ENCODE measurements around the gene TRMT10A. TPM values are rescaled to one million over a fixed set of nuclear protein-coding genes. Genes with fewer than 3 reads are reported as not detected.

TRMT10A gene
- total RNA-seq, 3 donors from 2014 or later (not counting 1 experiment from before 2014, with no cell fraction given) = 1.6 to 2.6 (median 2.2) TPM

DNA sequence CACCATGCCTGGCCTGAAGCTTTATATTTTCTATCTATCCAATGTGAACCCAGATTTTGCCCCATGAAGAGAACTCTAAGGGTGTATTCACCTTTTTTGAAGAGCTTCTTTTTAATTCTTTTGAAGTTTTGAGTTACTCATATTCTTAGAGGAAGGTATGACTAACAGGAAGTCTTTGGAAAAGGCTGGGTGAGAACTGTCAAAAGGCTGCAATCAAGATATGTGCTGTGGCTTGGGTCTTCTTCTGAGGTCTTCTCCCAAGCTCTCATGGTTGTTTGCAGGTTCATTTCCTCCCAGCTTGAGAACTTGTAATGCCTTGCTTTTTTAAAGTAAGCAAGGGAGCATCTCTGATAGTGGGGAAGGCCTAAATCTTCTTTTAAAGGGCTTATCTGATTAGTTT lies 56.1 kb downstream of the TRMT10A start:
- no peaks in the 10 kb centered on the region for H3K27me3 ChIP-seq (ENCODE audit: control insufficient read depth, insufficient read depth, low read length)
- Mint-ChIP-seq H3K36me3 (no peaks in the 10 kb centered on the region), H3K4me1 (peaks cover 8% of the 10 kb centered on the region in 2 donors), H3K27ac (no peak overlapping the region), H3K27me3 (ENCODE audit: low read depth in 2 of 2) (peaks cover 5 to 17% of the 10 kb centered on the region in 2 donors), H3K4me3 (no peak overlapping the region), H3K9me3 (peaks cover 0 to 4% of the 10 kb centered on the region in 2 donors)
- no peaks in the 10 kb centered on the region for H3K9me3 ChIP-seq (ENCODE audit: control insufficient read depth, insufficient read depth, low read length)
- intact Hi-C loops (cut with micrococcal nuclease) = no loop called here
- ATAC-seq (peak in 2 of 3 donors; percentile 25 to 42), DNase-seq (peak in 1 of 2 donors; percentile 47)
- TF ChIP-seq, protein P1, sequence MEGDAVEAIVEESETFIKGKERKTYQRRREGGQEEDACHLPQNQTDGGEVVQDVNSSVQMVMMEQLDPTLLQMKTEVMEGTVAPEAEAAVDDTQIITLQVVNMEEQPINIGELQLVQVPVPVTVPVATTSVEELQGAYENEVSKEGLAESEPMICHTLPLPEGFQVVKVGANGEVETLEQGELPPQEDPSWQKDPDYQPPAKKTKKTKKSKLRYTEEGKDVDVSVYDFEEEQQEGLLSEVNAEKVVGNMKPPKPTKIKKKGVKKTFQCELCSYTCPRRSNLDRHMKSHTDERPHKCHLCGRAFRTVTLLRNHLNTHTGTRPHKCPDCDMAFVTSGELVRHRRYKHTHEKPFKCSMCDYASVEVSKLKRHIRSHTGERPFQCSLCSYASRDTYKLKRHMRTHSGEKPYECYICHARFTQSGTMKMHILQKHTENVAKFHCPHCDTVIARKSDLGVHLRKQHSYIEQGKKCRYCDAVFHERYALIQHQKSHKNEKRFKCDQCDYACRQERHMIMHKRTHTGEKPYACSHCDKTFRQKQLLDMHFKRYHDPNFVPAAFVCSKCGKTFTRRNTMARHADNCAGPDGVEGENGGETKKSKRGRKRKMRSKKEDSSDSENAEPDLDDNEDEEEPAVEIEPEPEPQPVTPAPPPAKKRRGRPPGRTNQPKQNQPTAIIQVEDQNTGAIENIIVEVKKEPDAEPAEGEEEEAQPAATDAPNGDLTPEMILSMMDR (IDR thresholded peaks at IDR 0.05) = no peak
- no peak overlapping the region for H3K4me3 ChIP-seq (ENCODE audit: low read length)
- H3K36me3 ChIP-seq (ENCODE audit: control insufficient read depth, insufficient read depth, low read length) = no peaks in the 10 kb centered on the region
- no peak overlapping the region for H3K27ac ChIP-seq (ENCODE audit: low read length)
- no peaks in the 10 kb centered on the region for H3K4me1 ChIP-seq (ENCODE audit: control insufficient read depth, insufficient read depth, low read length)

DNA sequence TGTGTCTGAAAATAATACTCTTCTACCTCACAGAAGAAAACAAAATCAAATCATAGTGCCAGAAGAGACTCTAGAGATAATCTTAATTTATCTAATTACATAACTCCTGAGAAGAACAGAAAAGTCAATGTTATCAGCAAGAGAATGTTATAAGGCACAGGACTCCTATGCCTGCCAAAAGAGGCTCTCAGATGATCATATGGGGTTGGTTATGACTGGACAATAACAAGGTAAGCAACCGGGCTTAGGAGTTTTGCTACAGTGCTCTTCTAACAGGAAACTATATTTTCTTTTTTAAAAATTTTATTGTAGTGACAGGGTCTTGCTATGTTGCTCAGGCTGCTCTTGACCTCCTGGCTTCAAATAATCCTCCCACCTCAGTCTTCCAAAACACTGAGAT lies 56.5 kb downstream of the TRMT10A start:
- peaks cover 0 to 4% of the 10 kb centered on the region in 2 donors for H3K9me3 Mint-ChIP-seq
- Histone ChIP-seq H3K36me3 (ENCODE audit: control insufficient read depth, insufficient read depth, low read length) (no peaks in the 10 kb centered on the region), H3K9me3 (ENCODE audit: control insufficient read depth, insufficient read depth, low read length) (no peaks in the 10 kb centered on the region), H3K27ac (ENCODE audit: low read length) (no peak overlapping the region), H3K27me3 (ENCODE audit: control insufficient read depth, insufficient read depth, low read length) (no peaks in the 10 kb centered on the region), H3K4me3 (ENCODE audit: low read length) (no peak overlapping the region), H3K4me1 (ENCODE audit: control insufficient read depth, insufficient read depth, low read length) (no peaks in the 10 kb centered on the region)
- ATAC-seq = no peak
- peaks cover 8% of the 10 kb centered on the region in 2 donors for H3K4me1 Mint-ChIP-seq
- H3K4me3 Mint-ChIP-seq = no peak overlapping the region
- DNase-seq = no peak
- 67% methylated on average over 1 of the region's 1 CpG for WGBS (ENCODE audit: insufficient coverage)
- peaks cover 5 to 13% of the 10 kb centered on the region in 2 donors for H3K27me3 Mint-ChIP-seq (ENCODE audit: low read depth in 2 of 2)
- TF ChIP-seq, protein P1 (IDR thresholded peaks at IDR 0.05) = no peak
- H3K27ac Mint-ChIP-seq = no peak overlapping the region
- no peaks in the 10 kb centered on the region for H3K36me3 Mint-ChIP-seq
- intact Hi-C loops (cut with micrococcal nuclease) = no loop called here

DNA sequence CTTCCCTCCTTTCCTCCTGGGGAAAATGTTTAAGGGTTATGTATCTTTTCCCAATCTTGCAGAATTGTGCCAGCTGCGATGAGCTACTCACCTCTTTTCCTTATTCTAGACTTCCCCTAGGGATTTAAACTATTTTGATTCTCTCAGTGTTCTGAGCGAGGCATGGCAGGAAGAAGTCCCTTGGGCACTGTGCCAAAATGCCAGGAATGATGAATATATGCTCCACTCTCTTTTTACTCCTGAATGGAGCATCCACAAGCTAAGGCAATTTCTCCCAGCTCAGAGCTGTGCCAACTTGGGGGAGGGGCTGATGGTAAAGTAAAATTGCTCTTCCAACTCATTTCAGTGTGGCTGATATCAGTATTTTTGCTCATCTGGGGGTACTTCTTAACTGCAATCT lies 57.1 kb downstream of the TRMT10A start:
- ATAC-seq (no peak), DNase-seq (peak in 1 of 2 donors; percentile 5)
- peaks cover 0 to 4% of the 10 kb centered on the region in 2 donors for H3K9me3 Mint-ChIP-seq
- H3K27me3 Mint-ChIP-seq (ENCODE audit: low read depth in 2 of 2) = peaks cover 7% of the 10 kb centered on the region in 2 donors
- intact Hi-C loops (cut with micrococcal nuclease) = no loop called here
- no peak overlapping the region for H3K27ac ChIP-seq (ENCODE audit: low read length)
- TF ChIP-seq, protein P1 (IDR thresholded peaks at IDR 0.05) = no peak
- peaks cover 8% of the 10 kb centered on the region in 2 donors for H3K4me1 Mint-ChIP-seq
- no peaks in the 10 kb centered on the region for H3K36me3 Mint-ChIP-seq
- H3K4me1 ChIP-seq (ENCODE audit: control insufficient read depth, insufficient read depth, low read length) = no peaks in the 10 kb centered on the region
- no peaks in the 10 kb centered on the region for H3K36me3 ChIP-seq (ENCODE audit: control insufficient read depth, insufficient read depth, low read length)
- no peaks in the 10 kb centered on the region for H3K9me3 ChIP-seq (ENCODE audit: control insufficient read depth, insufficient read depth, low read length)
- no peak overlapping the region for H3K4me3 Mint-ChIP-seq
- H3K4me3 ChIP-seq (ENCODE audit: low read length) = no peak overlapping the region
- H3K27ac Mint-ChIP-seq = no peak overlapping the region
- WGBS (ENCODE audit: insufficient coverage) = 77% methylated on average over 2 of the region's 2 CpGs
- H3K27me3 ChIP-seq (ENCODE audit: control insufficient read depth, insufficient read depth, low read length) = no peaks in the 10 kb centered on the region

DNA sequence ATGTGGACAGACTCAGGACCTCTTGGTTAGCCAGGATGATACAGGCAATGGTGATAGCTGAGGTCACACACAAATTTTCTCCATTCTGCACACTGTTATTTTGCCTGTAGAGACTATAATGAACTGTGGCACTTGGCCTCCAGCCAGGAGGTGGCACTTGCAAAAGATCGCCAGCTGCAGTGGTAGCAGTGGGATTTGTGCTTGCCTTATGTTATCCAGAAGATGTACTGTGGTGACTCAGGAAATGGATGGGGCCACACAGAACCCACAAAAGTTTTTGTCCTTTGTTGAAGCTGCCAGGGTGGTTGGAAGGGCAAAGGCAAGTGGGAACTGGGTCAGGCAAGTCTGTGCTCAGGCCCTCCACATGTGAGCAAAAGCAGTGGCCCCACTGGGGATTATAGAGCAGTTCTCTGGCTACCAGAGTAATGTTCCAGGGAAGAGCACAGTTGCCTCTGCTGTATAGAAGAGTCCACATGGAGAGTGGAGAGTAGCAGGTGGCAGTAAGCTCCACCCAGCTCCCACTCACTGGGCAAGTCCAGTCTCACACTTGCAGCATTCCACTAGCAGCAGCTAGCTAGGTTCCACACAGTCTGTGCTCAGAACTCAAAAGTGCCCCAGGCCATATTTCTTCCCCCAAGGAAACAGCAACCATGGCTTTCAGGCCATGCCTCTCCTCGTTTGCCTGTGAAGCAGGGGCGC lies 58.9 kb downstream of the TRMT10A start:
- Mint-ChIP-seq H3K9me3 (peaks cover 0 to 4% of the 10 kb centered on the region in 2 donors), H3K4me1 (peaks cover 8% of the 10 kb centered on the region in 2 donors), H3K27me3 (ENCODE audit: low read depth in 2 of 2) (peaks cover 0 to 6% of the 10 kb centered on the region in 2 donors), H3K4me3 (no peak overlapping the region), H3K36me3 (no peaks in the 10 kb centered on the region), H3K27ac (no peak overlapping the region)
- DNase-seq (no peak), ATAC-seq (no peak)
- Histone ChIP-seq H3K27ac (ENCODE audit: low read length) (no peak overlapping the region), H3K4me3 (ENCODE audit: low read length) (no peak overlapping the region), H3K9me3 (ENCODE audit: control insufficient read depth, insufficient read depth, low read length) (no peaks in the 10 kb centered on the region), H3K27me3 (ENCODE audit: control insufficient read depth, insufficient read depth, low read length) (no peaks in the 10 kb centered on the region), H3K36me3 (ENCODE audit: control insufficient read depth, insufficient read depth, low read length) (no peaks in the 10 kb centered on the region), H3K4me1 (ENCODE audit: control insufficient read depth, insufficient read depth, low read length) (no peaks in the 10 kb centered on the region)
- intact Hi-C loops (cut with micrococcal nuclease) = no loop called here
- TF ChIP-seq, protein P1 (IDR thresholded peaks at IDR 0.05) = no peak
- WGBS (ENCODE audit: insufficient coverage) = 61% methylated on average over 3 of the region's 3 CpGs
